Smooth muscle cell (in vitro differentiated cells): ENCODE results near the gene P3H4. TPM values are rescaled to one million over a fixed set of nuclear protein-coding genes. Genes with fewer than 3 reads are reported as not detected.

Experiments used
- DNase-seq: peaks from one replicate; lab custom pipeline; 2025; ENCODE audit not compliant: unreplicated experiment; lab: John Stamatoyannopoulos, UW
- H2AFZ ChIP-seq: fragments of 200-600 bp; sonication (generic); 2 replicates; pipeline ENCODE4 v1.6.0; 2016; ENCODE audit warnings: antibody characterized with exemption, low read depth, mild to moderate bottlenecking
- H3F3A ChIP-seq: fragments of 200-600 bp; sonication (generic); 2 replicates; pipeline ENCODE4 v1.6.0; 2017; ENCODE audit warnings: antibody characterized with exemption, low read depth
- H3K27ac ChIP-seq: fragments of 200-600 bp; sonication (generic); 2 replicates; pipeline ENCODE4 v1.5.1; 2016; ENCODE audit warnings: low read depth, mild to moderate bottlenecking
- H3K27me3 ChIP-seq: fragments of 200-600 bp; sonication (generic); 2 replicates; pipeline ENCODE4 v1.6.1; 2016; ENCODE audit warnings: low read depth, mild to moderate bottlenecking
- H3K36me3 ChIP-seq: fragments of 200-600 bp; sonication (generic); 2 replicates; pipeline ENCODE4 v1.5.1; 2016; ENCODE audit warnings: low read depth
- H3K4me1 ChIP-seq: fragments of 200-600 bp; sonication (generic); 2 replicates; pipeline ENCODE4 v1.5.1; 2016; ENCODE audit warnings: low read depth
- H3K4me2 ChIP-seq: fragments of 200-600 bp; sonication (generic); 2 replicates; pipeline ENCODE4 v1.6.0; 2016; ENCODE audit warnings: mild to moderate bottlenecking
- H3K4me3 ChIP-seq: fragments of 200-600 bp; sonication (generic); 2 replicates; pipeline ENCODE4 v1.5.1; 2016; ENCODE audit warnings: mild to moderate bottlenecking
- H3K79me2 ChIP-seq: fragments of 200-600 bp; sonication (generic); 2 replicates; pipeline ENCODE4 v1.6.0; 2016; ENCODE audit warnings: low read depth, mild to moderate bottlenecking
- H3K9ac ChIP-seq: fragments of 200-600 bp; sonication (generic); 2 replicates; pipeline ENCODE4 v1.6.0; 2016; ENCODE audit warnings: low read depth
- H3K9me3 ChIP-seq: fragments of 200-600 bp; sonication (generic); replicated peaks from 2 replicates; pipeline ENCODE4 v1.5.1; 2016; ENCODE audit warnings: low read depth
- H4K20me1 ChIP-seq: fragments of 200-600 bp; sonication (generic); 2 replicates; pipeline ENCODE4 v1.6.0; 2016; ENCODE audit warnings: low read depth
- CTCF ChIP-seq: fragments of 200-600 bp; sonication (generic); IDR thresholded peaks from 2 replicates; pipeline ENCODE4 v1.5.1; 2017; ENCODE audit warnings: borderline replicate concordance, mild to moderate bottlenecking, antibody characterized with exemption; ENCODE audit not compliant: insufficient read depth, poor library complexity, severe bottlenecking
- WGBS: methylation state at CpG from one replicate; pipeline ENCODE4 v1.1.7; 2016; ENCODE audit warnings: low lambda C conversion rate; 5-methylcytosine and 5-hydroxymethylcytosine counted together
- polyA plus RNA-seq: library from polyadenylated mRNA; unstranded; fragments of >200 nt; fragmentation: Nextera tagmentation; extraction: Ambion mirVana; gene quantifications from 2 replicates; pipeline ENCODE4 v1.2.1, GENCODE V29; 2016
- total RNA-seq: library from RNA; depleted of rRNA; stranded (reverse); fragments of >200 nt; gene quantifications from 2 replicates; pipeline ENCODE4 v1.2.3, GENCODE V29; 2014

Gene P3H4
- total and polyA plus RNA-seq, 2 experiments from 2014 or later: 98.6 to 186 TPM

- H3K4me2 ChIP-seq: peak overlapping the region; percentile 85
- no peaks in the 10 kb centered on the region for H3K9me3 ChIP-seq
- H3K36me3 ChIP-seq: no peaks in the 10 kb centered on the region
- TF ChIP-seq CTCF: no peak
- H3K79me2 ChIP-seq: peaks cover 46% of the 10 kb centered on the region
- peak overlapping the region; percentile 63 for H3K4me3 ChIP-seq
- peak overlapping the region; percentile 72 for H3K9ac ChIP-seq
- no peak for DNase-seq
- peaks cover 22% of the 10 kb centered on the region for H3K4me1 ChIP-seq
- H4K20me1 ChIP-seq: peaks cover 44% of the 10 kb centered on the region
- 2% methylated on average over 19 of the region's 22 CpGs for WGBS
- peaks cover 10% of the 10 kb centered on the region for H3F3A ChIP-seq
- H3K27me3 ChIP-seq: no peaks in the 10 kb centered on the region
- H2AFZ ChIP-seq: no peak overlapping the region
- H3K27ac ChIP-seq: peak overlapping the region; percentile 60
Measured at GRCh38 chr17:41785859-41786226, 25.9 kb downstream of the P3H4 start.

GRCh38 chr17:41785091-41785858, 26.5 kb downstream of the P3H4 start:
- Histone ChIP-seq H3K4me1 (peaks cover 22% of the 10 kb centered on the region), H2AFZ (no peak overlapping the region), H3F3A (peaks cover 10% of the 10 kb centered on the region), H3K27ac (peak overlapping the region; percentile 60), H3K4me3 (peak overlapping the region; percentile 63), H3K27me3 (no peaks in the 10 kb centered on the region), H3K9ac (peak overlapping the region; percentile 72), H4K20me1 (peaks cover 50% of the 10 kb centered on the region), H3K79me2 (peaks cover 51% of the 10 kb centered on the region), H3K4me2 (peak overlapping the region; percentile 85), H3K9me3 (no peaks in the 10 kb centered on the region), H3K36me3 (no peaks in the 10 kb centered on the region)
- TF ChIP-seq CTCF: no peak
- DNase-seq: no peak
- WGBS: 1% methylated on average over 13 of the region's 13 CpGs

GRCh38 chr17:41784207-41784744, 27.5 kb downstream of the P3H4 start:
- Histone ChIP-seq H2AFZ (no peak overlapping the region), H3K27ac (peak overlapping the region; percentile 60), H3K36me3 (no peaks in the 10 kb centered on the region), H3K9me3 (no peaks in the 10 kb centered on the region), H3K4me3 (peak overlapping the region; percentile 63), H3F3A (peaks cover 10% of the 10 kb centered on the region), H3K9ac (peak overlapping the region; percentile 72), H3K4me1 (peaks cover 22% of the 10 kb centered on the region), H3K4me2 (peak overlapping the region; percentile 85), H3K27me3 (no peaks in the 10 kb centered on the region), H4K20me1 (peaks cover 60% of the 10 kb centered on the region), H3K79me2 (peaks cover 61% of the 10 kb centered on the region)
- DNase-seq: no peak
- TF ChIP-seq CTCF: no peak
- WGBS: 18% methylated on average over 6 of the region's 6 CpGs
